ENCODE measurements around the gene PRR36. TPM values are rescaled to one million over a fixed set of nuclear protein-coding genes. Genes with fewer than 3 reads are reported as not detected.
A peak's percentile ranks its signal among the peaks of the same experiment; 100 is the strongest.

The PRR36 gene
- total and polyA plus RNA-seq, 2 donors (not counting 1 experiment from before 2014, with no cell fraction given): 0.01 TPM; not detected in 1

DNA sequence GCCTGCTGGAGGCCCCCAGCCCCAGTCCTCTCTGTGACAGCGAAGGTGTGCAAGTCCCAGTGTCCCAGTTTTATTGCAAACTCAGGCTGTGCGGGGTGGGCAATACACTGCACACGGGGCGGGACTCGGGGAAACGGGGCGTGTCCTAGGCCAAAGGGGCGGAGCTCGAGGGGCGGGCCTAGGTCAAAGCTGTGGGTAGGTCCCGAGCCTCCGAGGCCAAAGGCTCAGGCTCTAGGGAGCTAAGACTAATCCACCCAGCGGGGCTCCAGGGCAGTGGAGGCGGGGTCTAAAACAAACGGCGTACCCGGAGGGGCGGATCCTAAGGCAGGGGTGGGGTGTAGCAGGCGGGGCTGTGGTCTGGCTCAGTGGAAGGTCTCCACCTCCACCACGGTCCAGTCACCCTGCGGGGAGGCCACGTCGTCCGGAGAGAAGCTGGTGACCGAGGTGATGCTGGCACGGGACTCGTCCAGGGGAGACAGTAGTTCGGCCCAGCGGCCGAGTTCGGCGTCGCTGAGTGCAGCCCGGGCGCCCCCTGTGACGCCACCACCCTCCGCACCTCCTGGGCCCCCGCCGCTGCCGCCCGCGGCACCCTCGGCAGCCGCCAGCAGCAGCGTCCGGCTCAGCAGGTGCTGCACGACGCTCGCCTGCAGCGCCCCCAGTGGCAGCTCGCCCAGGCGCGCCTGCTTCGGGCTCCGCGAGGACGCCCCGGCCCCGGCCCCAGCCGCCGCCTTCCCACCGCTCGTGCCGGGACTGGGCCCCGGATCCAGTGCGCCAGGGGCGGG lies 5.3 kb downstream of the PRR36 start:
- CTCF ChIA-PET: interaction anchor here (0.6 to 2.0 kb wide), 16 partner anchors 8 to 737 kb away, joined by 3 to 15 read pairs (median 4); partner anchors contain the start of genes MAP2K7, SNAPC2, TIMM44 and TRAPPC5
- H3K9ac ChIP-seq (ENCODE audit: low read length): peak overlapping the region; percentile 74
- H4K20me1 ChIP-seq (ENCODE audit: control insufficient read depth, insufficient read depth, low read length, poor library complexity, severe bottlenecking): peaks cover 11% of the 10 kb centered on the region
- peak overlapping the region; percentile 65 for H3K27ac Mint-ChIP-seq
- ATAC-seq (ENCODE audit: low read depth): peak; percentile 71
- peaks cover 40 to 47% of the 10 kb centered on the region in 2 donors for H3K4me1 ChIP-seq (ENCODE audit: control insufficient read depth in 2 of 2, insufficient read depth in 2 of 2, low read length in 2 of 2)
- H3K9me3 Mint-ChIP-seq (ENCODE audit: insufficient read depth): peaks cover 4% of the 10 kb centered on the region
- H3K9me3 ChIP-seq (ENCODE audit: control extremely low read depth in 1 of 3, control insufficient read depth in 2 of 3, insufficient read depth in 1 of 3, low read length in 2 of 3): peaks cover 0 to 62% (median 0%) of the 10 kb centered on the region in 3 donors
- H3K27me3 ChIP-seq (replicated peaks in 1 of 4; ENCODE audit: control extremely low read depth in 1 of 4, control insufficient read depth in 3 of 4, insufficient read depth in 4 of 4, low read length in 3 of 4): peaks cover 0 to 82% (median 25%) of the 10 kb centered on the region in 4 experiments
- peaks cover 37% of the 10 kb centered on the region for H3K4me1 Mint-ChIP-seq
- peak overlapping the region; percentile 98 for H3K4me2 ChIP-seq (replicated peaks; ENCODE audit: low read depth, low read length, poor library complexity, severe bottlenecking)
- no peaks in the 10 kb centered on the region for H3K36me3 ChIP-seq (replicated peaks in 1 of 2; ENCODE audit: control extremely low read depth in 1 of 2, control insufficient read depth in 1 of 2, extremely low read depth in 1 of 2, insufficient read depth in 2 of 2, low read length in 1 of 2)
- H3K27ac ChIP-seq (ENCODE audit: low read length in 2 of 2): peak overlapping the region; percentile 29 to 48
- intact Hi-C loops (cut with micrococcal nuclease): loop anchor here (1.0 to 2.0 kb wide), 3 partner anchors 34 to 74 kb away; partner anchors contain the start of genes MAP2K7 and TIMM44
- no peaks in the 10 kb centered on the region for H3K79me2 ChIP-seq (ENCODE audit: control insufficient read depth, insufficient read depth, low read length)
- POLR2A ChIA-PET: interaction anchor here (0.7 to 1.3 kb wide), 4 partner anchors 35 to 151 kb away, joined by 3 to 11 read pairs (median 4); partner anchors contain the start of genes MAP2K7 and TIMM44
- WGBS (ENCODE audit: insufficient coverage): 1% methylated on average over 62 of the region's 67 CpGs
- peak; percentile 94 for DNase-seq
- peaks cover 32% of the 10 kb centered on the region for H3K27me3 Mint-ChIP-seq
- peak overlapping the region in 4 of 5 experiments; percentile 48 to 63 (median 56) for H3K4me3 ChIP-seq (ENCODE audit: control extremely low read depth in 1 of 5, extremely low read depth in 1 of 5, insufficient read depth in 1 of 5, low read depth in 2 of 5, low read length in 4 of 5)
- no peak for TF ChIP-seq EZH2 (IDR thresholded peaks at IDR 0.05; ENCODE audit: borderline replicate concordance, insufficient read depth, low read depth, low read length, poor library complexity, severe bottlenecking)
- TF ChIP-seq, protein P1, sequence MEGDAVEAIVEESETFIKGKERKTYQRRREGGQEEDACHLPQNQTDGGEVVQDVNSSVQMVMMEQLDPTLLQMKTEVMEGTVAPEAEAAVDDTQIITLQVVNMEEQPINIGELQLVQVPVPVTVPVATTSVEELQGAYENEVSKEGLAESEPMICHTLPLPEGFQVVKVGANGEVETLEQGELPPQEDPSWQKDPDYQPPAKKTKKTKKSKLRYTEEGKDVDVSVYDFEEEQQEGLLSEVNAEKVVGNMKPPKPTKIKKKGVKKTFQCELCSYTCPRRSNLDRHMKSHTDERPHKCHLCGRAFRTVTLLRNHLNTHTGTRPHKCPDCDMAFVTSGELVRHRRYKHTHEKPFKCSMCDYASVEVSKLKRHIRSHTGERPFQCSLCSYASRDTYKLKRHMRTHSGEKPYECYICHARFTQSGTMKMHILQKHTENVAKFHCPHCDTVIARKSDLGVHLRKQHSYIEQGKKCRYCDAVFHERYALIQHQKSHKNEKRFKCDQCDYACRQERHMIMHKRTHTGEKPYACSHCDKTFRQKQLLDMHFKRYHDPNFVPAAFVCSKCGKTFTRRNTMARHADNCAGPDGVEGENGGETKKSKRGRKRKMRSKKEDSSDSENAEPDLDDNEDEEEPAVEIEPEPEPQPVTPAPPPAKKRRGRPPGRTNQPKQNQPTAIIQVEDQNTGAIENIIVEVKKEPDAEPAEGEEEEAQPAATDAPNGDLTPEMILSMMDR (IDR thresholded peaks at IDR 0.05): peak; percentile 95
- H3K4me3 Mint-ChIP-seq: peak overlapping the region; percentile 86
- H2AFZ ChIP-seq (ENCODE audit: insufficient read depth, low read depth, low read length, poor library complexity, severe bottlenecking): peak overlapping the region; percentile 84
